OCI-M2 (cell line): Measurements from ENCODE around the gene FBP1.
"Not testable (repeated sequence)": the region's sequence is repeated elsewhere in the genome, so short reads cannot be mapped to it uniquely, and the experiment has no call there.

Experiments used
- DNase-seq: peaks from one replicate; lab custom pipeline; 2025; ENCODE audit not compliant: unreplicated experiment; lab: John Stamatoyannopoulos, UW

FBP1 gene

GRCh38 chr9:94622087-94622800 lies 17.1 kb downstream of the FBP1 start:
- DNase-seq = no peak

DNA sequence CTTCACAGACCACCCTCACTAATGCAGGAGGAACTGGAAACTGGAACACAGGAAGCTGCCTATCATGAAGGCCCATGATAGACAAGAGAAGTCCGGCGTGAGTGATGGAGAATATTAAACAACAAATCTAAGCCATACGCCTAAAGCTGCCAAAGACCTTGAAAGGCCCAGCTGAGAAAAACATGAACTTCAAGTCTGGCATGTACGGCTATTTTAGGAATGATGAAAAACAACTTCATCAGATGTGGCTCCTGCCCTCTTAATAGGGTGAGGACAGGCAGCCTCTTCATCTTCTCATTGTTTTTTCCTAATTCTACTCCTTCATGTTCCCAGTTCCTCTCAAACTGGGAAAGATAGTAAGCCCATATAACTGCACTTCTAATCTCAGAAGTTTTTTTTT lies 20.3 kb downstream of the FBP1 start:
- DNase-seq = no peak

DNA sequence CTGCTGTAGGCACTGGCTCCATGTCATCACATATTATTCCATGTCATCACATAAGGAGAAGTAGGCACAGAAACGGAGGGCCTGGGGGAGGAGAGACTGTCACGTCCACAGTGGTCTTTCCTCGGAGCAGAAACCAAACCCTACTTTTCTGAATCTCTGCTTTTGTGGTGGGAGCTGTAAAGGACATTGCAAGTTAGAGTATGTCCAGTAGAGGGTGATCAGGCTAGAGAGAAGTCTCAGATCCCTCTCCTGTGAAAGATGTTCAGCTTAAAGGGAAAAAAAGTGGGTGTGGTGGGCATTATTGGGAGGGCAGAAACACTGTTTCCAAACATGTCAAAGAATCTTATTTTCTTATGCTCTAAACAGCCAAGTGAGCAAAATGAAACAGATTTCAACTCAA lies 26.3 kb downstream of the FBP1 start:
- DNase-seq = no peak

GRCh38 chr9:94612071-94612470 lies 27.2 kb downstream of the FBP1 start:
- DNase-seq = no peak

DNA sequence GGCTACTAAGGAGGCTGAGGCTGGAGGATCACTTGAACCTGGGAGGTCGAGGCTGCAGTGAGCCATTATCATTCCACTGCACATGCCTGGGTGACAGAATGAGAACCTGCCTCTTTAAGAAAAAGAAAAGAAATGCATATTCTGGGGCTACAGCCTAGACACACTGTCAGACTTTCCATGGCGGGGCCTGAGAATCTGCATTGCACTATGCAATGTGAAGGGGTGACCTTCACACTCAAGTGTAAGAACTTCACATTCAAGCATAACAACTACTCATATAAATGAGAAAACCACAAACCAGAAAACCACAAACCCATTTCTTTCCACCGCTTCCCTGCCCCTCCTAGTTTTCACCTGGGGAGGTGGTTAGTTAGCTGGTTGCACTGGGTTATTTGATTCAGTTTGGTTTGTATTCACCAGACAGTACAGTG lies 27.7 kb downstream of the FBP1 start:
- no peak for DNase-seq

- no peak for DNase-seq
These were observed 29.1 kb downstream of the FBP1 start for GRCh38 chr9:94610181-94610606.

- DNase-seq = no peak
These were observed 32.0 kb downstream of the FBP1 start for GRCh38 chr9:94607423-94607691.

DNA sequence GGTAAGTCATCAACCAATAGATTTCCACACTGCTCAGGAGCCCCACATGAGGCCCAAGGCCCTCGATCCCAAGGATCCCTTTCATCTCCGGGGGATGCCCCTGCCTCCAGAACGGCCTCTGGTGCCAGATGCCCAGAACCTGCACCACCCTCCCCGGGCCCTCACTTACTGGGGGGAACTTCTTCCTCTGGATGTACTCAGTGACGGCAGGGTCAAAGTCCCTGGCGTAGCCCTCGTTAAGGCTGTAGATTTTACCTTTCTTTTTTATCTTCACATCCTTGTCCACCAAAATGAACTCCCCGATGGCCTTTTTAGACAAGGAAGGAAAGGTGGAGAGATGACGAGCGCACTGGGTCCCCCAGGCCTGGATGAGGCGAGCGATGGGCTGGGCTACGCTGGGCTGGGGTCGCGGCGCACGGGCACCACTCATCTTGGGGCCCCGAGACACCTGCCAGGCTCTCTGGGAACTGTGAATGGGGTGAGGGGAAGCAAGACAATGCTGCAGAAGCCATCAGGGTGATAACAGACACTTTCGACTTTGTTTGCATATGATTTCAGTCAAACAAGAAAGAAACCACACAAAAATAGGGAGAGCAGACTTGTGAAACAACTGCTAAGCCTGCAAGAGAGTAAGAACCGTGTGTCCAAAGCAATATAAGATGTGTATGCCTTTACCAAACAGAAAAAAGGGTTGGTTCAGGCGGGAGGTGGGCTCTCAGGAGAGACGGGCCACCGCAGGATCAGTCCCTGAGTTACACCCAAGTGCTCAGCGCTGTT lies 32.5 kb downstream of the FBP1 start:
- DNase-seq = no peak

GRCh38 chr9:94603259-94604160 lies 35.8 kb downstream of the FBP1 start:
- DNase-seq = no peak

DNA sequence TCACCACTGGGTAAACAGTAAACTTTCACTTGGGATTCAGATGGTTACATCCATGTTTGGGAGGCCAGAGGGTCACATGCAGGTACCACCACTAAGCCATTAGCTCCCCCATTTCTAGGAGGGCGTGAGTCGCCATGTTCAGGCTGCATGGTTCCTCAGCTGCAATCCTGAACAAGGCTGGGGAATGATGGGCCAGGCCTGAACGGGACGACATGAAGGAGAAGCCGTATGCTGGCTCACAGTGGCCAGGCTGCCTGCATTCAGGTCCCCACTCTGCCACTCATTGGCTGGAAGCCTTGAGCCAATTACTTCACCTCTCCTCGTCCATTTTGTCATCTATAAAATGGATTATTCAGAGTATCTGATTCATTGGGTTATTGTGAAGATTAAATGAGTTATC lies 36.7 kb downstream of the FBP1 start:
- DNase-seq = no peak

- DNase-seq = no peak
These were observed 38.6 kb downstream of the FBP1 start for GRCh38 chr9:94600715-94601114.

- no peak for DNase-seq
These were observed 39.1 kb downstream of the FBP1 start for GRCh38 chr9:94600258-94600657.

- DNase-seq = no peak
These were observed 40.2 kb downstream of the FBP1 start for GRCh38 chr9:94599102-94599501.

DNA sequence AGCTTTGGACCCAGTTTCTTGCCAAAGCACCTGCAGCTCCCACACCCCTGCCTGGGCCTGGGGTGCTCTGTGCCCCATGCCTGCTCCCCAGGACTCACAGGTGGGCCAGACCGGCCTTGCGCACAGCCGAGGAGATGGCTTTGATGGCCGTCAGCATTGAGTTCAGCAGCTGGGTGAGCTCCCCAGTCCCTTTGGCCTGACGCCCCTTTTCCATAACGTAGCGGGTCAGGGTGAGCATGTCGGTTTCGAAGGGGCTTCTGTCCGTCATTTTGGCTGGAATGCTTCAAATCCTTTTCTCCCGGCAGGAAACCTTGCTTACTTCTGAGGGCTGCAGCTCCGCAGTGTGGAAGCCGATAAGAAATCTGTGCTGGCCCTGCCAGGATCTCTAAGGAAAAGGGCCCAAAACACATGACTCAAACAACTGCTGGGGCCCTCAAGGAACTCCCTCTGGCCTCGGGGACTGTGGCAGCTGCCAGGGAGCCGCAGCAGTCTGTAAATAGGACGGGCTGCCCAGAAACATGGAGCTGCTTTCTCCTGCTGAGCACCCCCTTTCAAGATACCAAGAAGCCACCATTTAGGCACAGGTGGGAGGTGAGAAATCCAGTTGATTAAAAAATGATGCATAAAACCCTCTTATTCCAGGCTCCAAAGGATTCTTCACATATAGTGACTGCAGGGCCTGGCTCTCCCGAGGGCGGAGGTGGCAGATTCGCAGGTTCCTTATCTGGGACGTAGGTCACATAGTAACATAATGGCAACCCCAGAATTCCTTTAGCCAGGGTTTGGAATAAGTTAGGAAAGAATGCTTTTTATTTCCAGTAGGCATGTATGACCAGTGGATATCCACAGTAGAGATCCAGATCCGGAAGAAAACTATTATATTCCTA lies 45.6 kb downstream of the FBP1 start, which contains the start of gene FBP2:
Gene FBP2, minus strand, starts transcription at position 366 of the 887 bp plus-strand sequence. Its CDS starts 98 bp downstream, at position 268.
- no peak for DNase-seq

DNA sequence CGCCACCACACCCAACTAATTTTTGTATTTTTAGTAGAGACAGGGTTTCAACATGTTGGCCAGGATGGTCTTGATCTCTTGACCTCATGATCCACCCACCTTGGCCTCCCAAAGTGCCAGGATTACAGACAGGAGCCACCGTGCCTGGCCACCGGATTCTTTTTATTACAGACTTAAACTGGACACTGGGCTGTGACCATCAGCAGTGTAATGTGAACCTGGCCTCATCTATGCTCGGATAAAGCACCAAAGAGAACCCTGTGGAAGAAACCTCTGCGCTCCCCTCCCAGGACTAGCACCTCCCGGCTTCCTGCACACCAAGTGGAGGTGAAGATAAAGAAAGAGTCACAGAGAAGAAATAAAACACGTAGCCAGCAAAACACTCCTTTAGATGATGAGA lies 46.6 kb downstream of the FBP1 start:
- not testable (repeated sequence) for DNase-seq

DNA sequence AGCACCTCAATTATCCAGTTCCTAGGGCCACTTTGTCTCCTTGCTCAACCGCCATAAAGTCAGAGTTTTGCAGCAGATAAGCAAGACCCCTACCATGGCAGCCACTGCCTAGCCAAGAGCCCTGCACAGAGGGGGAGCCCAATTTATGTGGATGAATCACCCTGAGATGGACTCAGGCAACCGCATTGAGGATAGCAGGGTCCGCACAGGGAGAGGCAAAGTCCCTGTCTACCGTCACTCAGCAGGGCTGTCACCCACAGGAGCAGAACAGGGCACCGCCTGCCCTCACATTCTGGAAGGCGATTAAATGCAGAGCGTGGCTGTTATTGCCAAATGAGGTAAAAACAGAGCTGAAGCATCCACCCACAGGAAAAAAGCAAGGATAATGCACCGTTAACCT lies 47.4 kb downstream of the FBP1 start:
- no peak for DNase-seq

GRCh38 chr9:94591046-94591545 lies 48.2 kb downstream of the FBP1 start:
- not testable (repeated sequence) for DNase-seq

DNA sequence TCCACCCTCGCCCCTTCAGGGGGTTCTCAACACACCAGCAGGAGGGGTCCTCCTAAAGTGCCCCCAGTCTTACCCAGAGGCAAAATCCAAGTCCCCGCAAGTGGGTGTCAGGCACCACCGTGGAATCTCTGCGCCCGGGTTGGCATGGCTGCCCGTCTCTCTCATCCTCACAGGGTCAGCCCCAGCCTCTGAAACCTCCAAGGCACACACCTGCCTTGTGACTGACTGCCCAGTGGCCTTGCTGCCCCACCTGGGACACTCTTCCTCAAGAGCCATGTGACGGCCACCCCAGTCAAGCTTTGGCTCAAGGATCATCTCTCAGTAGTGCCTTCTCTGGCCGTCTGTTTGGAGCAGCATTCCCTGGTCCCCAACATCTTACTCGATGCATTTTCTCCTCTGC lies 50.6 kb downstream of the FBP1 start:
- DNase-seq = no peak

DNA sequence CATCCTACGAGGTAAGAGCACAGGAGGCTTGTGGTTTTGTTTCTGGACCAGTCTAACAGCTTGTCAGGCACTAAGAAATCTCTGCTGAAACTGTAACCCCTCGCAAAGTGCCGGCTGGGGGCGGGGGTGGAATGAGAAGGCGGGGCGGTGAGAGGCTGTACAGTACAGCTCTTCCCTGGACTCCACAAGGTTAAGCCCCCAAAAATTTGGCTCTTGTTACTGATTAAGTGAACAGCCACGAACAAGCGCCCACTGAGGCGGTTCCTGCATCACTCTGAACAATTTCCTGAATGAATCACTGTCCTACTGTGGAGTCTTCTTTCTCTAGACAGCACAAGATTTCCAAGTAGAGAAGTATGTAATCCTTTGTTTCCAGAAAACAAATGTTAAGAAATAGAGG lies 52.5 kb downstream of the FBP1 start:
- no peak for DNase-seq

DNA sequence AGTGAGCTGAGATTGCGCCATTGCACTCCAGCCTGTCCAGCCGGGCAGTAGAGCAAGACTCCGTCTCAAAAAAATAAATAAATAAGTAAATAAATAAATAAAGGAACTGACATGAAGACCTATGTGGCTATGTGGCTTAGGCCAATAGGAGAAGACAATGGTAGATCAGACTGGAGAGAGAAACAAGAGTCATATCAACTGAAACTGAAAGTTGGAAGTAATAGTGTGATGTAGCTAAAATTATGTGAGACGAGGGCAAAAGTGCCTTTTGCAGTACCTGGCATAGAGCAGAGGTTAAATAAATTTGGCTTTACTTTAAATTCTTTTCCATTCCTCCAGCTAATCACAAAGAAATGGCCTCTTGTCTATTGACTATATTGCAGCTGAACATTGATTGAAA lies 53.0 kb downstream of the FBP1 start:
- DNase-seq = no peak
